Measurements from ENCODE around the gene CABP2.

CABP2 gene

DNA sequence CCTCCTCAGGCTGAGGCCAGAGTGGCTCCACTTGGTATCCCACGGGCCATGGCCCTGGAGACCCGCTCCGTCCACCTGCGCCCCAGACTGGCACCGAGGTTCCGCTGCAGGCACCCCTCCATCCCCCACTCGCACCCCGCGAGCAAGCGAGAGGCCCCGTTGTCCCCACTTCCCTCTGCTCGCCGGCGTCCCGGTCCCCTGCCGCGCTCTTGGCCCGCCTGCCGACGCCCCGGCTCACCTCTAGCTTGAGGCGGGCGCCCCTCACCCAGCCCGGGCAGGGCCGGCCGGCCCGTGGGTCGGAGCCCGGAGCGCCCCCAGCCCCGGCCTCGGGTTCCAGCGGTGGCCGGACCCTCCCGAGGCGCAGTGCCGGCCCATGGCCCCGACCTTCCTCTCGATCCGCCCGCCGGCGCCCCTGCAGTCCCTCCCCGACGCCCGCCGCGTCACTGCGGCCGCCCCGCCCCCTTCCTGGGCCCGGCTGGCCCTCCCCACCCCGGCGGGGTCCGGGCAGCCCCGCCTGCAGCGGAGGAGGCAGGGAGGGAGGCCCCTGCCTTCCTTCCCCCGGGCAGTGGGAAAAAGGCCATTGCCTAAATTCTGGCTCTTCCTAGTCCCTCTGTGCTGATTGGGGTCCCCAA is 18.2 kb downstream of the CABP2 start, which contains the start of gene PITPNM1:
TSS of gene PITPNM1 (minus strand) at position 414 of the 632 bp plus-strand sequence. CDS start 1,183 bp downstream, outside the sequence.
- peaks cover 23% of the 10 kb centered on the region for H3K36me3 ChIP-seq (ENCODE audit: control insufficient read depth, insufficient read depth, low read length)
- H3K27me3 ChIP-seq (replicated peaks; ENCODE audit: control insufficient read depth, insufficient read depth, low read length) = no peaks in the 10 kb centered on the region
- H3K4me3 ChIP-seq (replicated peaks; ENCODE audit: low read depth, low read length) = peak within 1 kb of the TSS; percentile 96
- TF ChIP-seq, protein P1, sequence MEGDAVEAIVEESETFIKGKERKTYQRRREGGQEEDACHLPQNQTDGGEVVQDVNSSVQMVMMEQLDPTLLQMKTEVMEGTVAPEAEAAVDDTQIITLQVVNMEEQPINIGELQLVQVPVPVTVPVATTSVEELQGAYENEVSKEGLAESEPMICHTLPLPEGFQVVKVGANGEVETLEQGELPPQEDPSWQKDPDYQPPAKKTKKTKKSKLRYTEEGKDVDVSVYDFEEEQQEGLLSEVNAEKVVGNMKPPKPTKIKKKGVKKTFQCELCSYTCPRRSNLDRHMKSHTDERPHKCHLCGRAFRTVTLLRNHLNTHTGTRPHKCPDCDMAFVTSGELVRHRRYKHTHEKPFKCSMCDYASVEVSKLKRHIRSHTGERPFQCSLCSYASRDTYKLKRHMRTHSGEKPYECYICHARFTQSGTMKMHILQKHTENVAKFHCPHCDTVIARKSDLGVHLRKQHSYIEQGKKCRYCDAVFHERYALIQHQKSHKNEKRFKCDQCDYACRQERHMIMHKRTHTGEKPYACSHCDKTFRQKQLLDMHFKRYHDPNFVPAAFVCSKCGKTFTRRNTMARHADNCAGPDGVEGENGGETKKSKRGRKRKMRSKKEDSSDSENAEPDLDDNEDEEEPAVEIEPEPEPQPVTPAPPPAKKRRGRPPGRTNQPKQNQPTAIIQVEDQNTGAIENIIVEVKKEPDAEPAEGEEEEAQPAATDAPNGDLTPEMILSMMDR (IDR thresholded peaks at IDR 0.05; ENCODE audit: insufficient read depth, low read length, poor library complexity, severe bottlenecking) = no peak
- peak; percentile 80 for DNase-seq (ENCODE audit: extremely low read depth, insufficient read length)

DNA sequence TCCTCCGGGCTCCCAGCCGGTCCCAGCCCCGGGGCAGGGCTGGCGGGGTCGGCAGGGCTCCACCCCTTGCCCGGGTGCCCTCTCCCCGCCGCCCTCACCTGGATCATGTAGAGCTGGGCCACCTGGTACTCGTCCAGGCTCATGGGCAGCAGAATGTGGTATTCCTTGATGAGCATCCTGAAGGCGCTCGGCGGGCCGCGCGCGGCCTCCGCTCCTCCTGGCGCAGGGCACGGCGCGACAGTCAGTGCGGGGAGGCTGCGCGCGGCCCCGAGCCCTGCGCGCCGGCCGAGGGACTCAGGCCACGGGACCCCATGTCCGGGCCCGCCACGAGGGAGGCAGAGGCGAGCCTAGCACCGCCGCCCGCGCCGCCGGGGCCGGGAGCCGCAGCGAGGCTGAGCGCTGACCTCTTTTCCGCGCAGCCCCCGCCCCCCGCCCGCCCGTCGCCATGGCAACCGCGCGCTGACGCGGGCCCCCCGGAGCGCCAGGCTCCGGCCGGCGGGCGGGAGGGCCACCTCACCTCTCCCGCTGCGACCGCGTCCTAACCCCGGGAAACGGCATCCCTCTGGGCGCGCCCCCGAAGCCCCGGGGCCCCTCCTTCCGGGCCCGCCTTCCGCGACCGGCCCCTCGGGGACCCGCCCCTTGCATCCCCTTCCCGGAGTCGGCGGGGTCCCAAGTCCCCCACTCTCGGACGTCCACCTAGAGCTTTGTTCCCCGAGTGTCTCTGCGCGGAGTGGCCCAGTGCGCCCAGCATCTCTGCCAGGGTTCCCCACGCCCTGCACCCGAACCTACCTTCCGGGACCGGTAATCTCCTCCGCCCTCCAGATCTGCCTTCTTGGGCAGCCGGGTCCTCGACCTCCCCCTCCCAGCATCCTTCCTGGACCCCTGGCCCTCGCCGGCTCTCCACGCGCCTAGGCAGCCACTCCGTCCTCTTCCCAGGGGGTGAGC is 19.0 kb downstream of the CABP2 start:
- Histone ChIP-seq H3K4me3 (replicated peaks; ENCODE audit: low read depth, low read length) (peak overlapping the region; percentile 96), H3K27me3 (replicated peaks; ENCODE audit: control insufficient read depth, insufficient read depth, low read length) (no peaks in the 10 kb centered on the region), H3K36me3 (ENCODE audit: control insufficient read depth, insufficient read depth, low read length) (peaks cover 26% of the 10 kb centered on the region)
- TF ChIP-seq, protein P1 (IDR thresholded peaks at IDR 0.05; ENCODE audit: insufficient read depth, low read length, poor library complexity, severe bottlenecking) = no peak
- no peak for DNase-seq (ENCODE audit: extremely low read depth, insufficient read length)

DNA sequence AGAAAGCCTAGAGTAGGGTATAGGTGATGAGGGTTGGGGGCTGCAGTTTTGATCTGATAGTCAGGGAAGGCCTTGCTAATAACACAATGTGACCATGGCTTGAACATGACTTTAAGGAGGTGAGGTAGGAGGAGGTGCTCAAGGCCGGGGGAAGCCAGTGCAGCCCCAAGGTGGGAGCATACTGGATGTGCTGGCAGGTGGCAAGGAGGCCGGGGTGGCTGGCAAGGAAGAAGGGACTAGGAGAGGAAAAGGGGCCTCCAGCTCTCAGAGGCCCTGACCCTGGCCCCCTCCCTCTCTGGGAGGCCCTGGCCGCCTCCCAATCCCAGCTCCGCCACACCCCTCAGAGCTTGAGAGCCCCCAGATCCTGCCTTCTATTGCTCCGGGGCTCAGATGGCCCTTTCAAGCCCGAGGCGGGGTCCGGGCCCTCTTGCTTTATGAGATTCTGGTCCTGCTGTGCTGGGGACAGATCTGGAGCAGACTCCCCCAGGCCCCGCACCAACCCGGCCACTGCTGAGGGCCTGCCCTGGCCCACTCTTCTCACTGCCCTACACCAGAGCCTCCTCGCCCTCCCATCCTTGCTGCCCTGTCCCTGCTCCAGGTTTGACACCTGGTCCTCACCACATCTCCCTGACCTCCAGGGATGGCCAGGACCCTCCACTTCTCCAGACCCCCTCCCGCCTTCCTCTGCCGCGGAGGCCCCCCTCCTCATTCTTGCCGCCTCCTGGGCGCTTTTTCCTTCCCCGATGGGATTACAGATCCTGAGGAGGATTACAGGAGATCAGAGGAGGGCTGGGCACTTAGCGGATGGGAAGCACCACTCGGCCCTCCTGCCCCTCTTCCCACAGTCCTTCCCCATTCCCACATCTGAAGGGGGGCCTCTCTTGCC is 19.9 kb downstream of the CABP2 start:
- no peak for DNase-seq (ENCODE audit: extremely low read depth, insufficient read length)
- peaks cover 32% of the 10 kb centered on the region for H3K36me3 ChIP-seq (ENCODE audit: control insufficient read depth, insufficient read depth, low read length)
- TF ChIP-seq, protein P1 (IDR thresholded peaks at IDR 0.05; ENCODE audit: insufficient read depth, low read length, poor library complexity, severe bottlenecking) = no peak

DNA sequence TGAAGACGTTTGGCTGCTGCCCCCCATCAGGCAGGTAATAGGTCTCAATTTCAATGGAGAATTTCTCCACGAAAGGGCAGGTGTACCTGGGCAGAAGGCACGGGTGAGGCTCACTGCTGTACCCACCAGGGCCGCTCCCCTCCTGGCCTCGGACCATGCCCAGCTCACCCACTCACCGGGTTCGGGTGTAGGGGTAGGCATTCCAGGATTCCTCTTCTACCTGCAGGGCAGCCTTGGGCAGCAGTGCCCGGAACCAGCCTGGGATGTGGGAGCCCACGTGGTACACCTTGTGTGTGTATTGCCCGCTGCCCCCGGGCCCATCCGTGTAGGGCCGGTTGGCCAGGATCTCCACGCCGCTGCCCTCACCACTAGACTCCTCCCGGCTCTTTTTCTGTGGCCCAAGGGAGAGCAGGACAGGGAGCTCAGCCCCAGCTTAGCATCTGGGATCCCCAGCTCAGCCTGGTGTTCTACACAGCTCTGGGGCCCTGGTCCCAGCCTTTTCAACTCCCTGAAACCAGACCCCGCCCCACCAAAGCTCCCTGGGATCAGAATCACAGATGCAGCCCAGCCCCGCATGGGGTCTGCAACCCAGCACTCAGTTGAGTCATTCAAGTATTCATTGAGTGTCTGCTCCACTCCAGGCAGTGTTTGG is 20.8 kb downstream of the CABP2 start:
- H3K36me3 ChIP-seq (ENCODE audit: control insufficient read depth, insufficient read depth, low read length) = peaks cover 41% of the 10 kb centered on the region
- H3K4me3 ChIP-seq (replicated peaks; ENCODE audit: low read depth, low read length) = no peak overlapping the region
- TF ChIP-seq, protein P1 (IDR thresholded peaks at IDR 0.05; ENCODE audit: insufficient read depth, low read length, poor library complexity, severe bottlenecking) = no peak
- DNase-seq (ENCODE audit: extremely low read depth, insufficient read length) = no peak
- no peaks in the 10 kb centered on the region for H3K27me3 ChIP-seq (replicated peaks; ENCODE audit: control insufficient read depth, insufficient read depth, low read length)

More for the DNA sequence above, 19.9 kb downstream of the CABP2 start:
- Histone ChIP-seq H3K4me3 (replicated peaks; ENCODE audit: low read depth, low read length) (peak overlapping the region; percentile 96), H3K27me3 (replicated peaks; ENCODE audit: control insufficient read depth, insufficient read depth, low read length) (no peaks in the 10 kb centered on the region)

DNA sequence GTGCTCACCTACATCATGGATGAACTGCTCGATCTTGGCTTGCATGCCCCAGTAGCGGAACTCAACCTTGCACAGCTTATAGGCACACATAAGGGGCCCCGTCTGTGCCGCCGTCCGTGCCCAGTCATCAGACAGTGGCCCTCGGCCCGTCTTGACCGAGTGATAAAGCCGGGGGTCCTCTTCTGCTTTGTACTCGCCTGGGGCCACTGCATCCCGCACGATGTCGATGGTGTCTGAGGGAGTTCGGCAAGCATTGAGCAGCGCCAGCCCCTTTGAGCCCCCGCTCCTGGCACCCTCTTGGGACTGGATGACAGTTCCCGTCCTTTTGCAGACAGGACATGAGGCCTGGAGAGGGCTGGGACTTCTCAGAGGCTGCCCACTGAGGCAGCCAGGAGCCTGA is 21.4 kb downstream of the CABP2 start:
- Histone ChIP-seq H3K27me3 (replicated peaks; ENCODE audit: control insufficient read depth, insufficient read depth, low read length) (no peaks in the 10 kb centered on the region), H3K4me3 (replicated peaks; ENCODE audit: low read depth, low read length) (no peak overlapping the region), H3K36me3 (ENCODE audit: control insufficient read depth, insufficient read depth, low read length) (peaks cover 47% of the 10 kb centered on the region)
- DNase-seq (ENCODE audit: extremely low read depth, insufficient read length) = no peak
- TF ChIP-seq, protein P1 (IDR thresholded peaks at IDR 0.05; ENCODE audit: insufficient read depth, low read length, poor library complexity, severe bottlenecking) = no peak

Measured in GM06990 (cell line).